Breast epithelium (tissue), 3 donors: Measurements from ENCODE around the gene ZNF865.

ENCODE experiments used
- CTCF ChIP-seq, 3 donors: fragments of 450-650 bp; IDR thresholded peaks; one replicate each; pipeline ENCODE4 v1.5.1; 2016 to 2017; ENCODE audit warnings: antibody characterized with exemption in 3 of 3, mild to moderate bottlenecking in 3 of 3, moderate library complexity in 3 of 3
- POLR2A ChIP-seq: fragments of 450-650 bp; IDR thresholded peaks from one replicate; pipeline ENCODE4 v1.6.1; 2016; ENCODE audit warnings: antibody characterized with exemption, mild to moderate bottlenecking, moderate library complexity
- POLR2AphosphoS5 ChIP-seq, 3 donors: sonication (generic); formaldehyde crosslinking; IDR thresholded peaks; one replicate each; pipeline ENCODE4 v1.6.1; 2017; ENCODE audit warnings: antibody characterized with exemption in 3 of 3

- TF ChIP-seq CTCF (IDR thresholded peaks at IDR 0.05), result no peak
- TF ChIP-seq POLR2A, result no peak
- TF ChIP-seq POLR2AphosphoS5 (IDR thresholded peaks at IDR 0.05), result no peak
These were observed 982 bp downstream of the ZNF865 start for GRCh38 chr19:55606471-55606787.
